Neural crest cell (in vitro differentiated cells): ENCODE measurements around the gene KHNYN. TPM values are rescaled to one million over a fixed set of nuclear protein-coding genes. Genes with fewer than 3 reads are reported as not detected.

ENCODE experiments used
- DNase-seq: peaks from one replicate; pipeline ENCODE4 v3.0.0; 2021; ENCODE audit warnings: low read depth, mixed read lengths, low spot score
- H3K27ac Mint-ChIP-seq: one replicate; pipeline ENCODE4 v1.8.0; 2021; ENCODE audit warnings: mild to moderate bottlenecking, mixed read lengths; ENCODE audit not compliant: unreplicated experiment
- H3K27me3 Mint-ChIP-seq: 2 replicates; pipeline ENCODE4 v1.8.0; 2021; ENCODE audit warnings: low read depth, mild to moderate bottlenecking, mixed read lengths
- H3K36me3 Mint-ChIP-seq: 2 replicates; pipeline ENCODE4 v1.8.0; 2021; ENCODE audit warnings: low read depth, mild to moderate bottlenecking, mixed read lengths
- H3K4me1 Mint-ChIP-seq: 2 replicates; pipeline ENCODE4 v1.8.0; 2021; ENCODE audit warnings: mixed read lengths
- H3K4me3 Mint-ChIP-seq: one replicate; pipeline ENCODE4 v1.8.0; 2021; ENCODE audit warnings: mild to moderate bottlenecking, mixed read lengths
- H3K9me3 Mint-ChIP-seq: 2 replicates; pipeline ENCODE4 v1.8.0; 2021; ENCODE audit warnings: mixed read lengths
- total RNA-seq: library from RNA; stranded (reverse); gene quantifications from 2 replicates; pipeline ENCODE4 v1.2.1, GENCODE V29; 2021
- TF ChIP-seq, protein P1 (sequence below): fragments of 200-600 bp; sonication (generic); conservative IDR thresholded peaks from 2 replicates; pipeline ENCODE4 v1.5.0; 2021; ENCODE audit warnings: antibody characterized with exemption, mild to moderate bottlenecking

Gene KHNYN
- total RNA-seq, 1 donor from 2014 or later, result 49.3 TPM

DNA sequence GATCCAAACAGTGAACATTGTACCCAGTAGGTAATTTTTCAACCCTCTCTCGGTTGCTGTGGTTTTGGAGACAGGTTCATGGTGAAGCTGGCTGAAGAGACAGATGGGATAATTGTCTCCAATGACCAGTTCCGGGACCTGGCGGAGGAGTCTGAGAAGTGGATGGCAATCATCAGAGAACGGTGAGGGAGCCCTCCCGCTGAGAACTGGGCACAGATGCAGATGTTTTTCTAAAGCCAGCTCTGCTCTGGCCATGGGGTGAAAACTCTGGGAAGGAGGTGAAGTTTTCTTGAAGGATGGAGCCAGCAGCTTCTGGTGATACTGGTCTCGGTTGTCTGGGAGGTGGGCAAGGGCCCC lies 6.2 kb downstream of the KHNYN start:
- no peak for DNase-seq
- Mint-ChIP-seq H3K36me3 (peaks cover 5% of the 10 kb centered on the region), H3K9me3 (no peaks in the 10 kb centered on the region), H3K4me3 (peak overlapping the region; percentile 85), H3K4me1 (peaks cover 28% of the 10 kb centered on the region), H3K27me3 (no peaks in the 10 kb centered on the region), H3K27ac (no peak overlapping the region)
- TF ChIP-seq, protein P1, sequence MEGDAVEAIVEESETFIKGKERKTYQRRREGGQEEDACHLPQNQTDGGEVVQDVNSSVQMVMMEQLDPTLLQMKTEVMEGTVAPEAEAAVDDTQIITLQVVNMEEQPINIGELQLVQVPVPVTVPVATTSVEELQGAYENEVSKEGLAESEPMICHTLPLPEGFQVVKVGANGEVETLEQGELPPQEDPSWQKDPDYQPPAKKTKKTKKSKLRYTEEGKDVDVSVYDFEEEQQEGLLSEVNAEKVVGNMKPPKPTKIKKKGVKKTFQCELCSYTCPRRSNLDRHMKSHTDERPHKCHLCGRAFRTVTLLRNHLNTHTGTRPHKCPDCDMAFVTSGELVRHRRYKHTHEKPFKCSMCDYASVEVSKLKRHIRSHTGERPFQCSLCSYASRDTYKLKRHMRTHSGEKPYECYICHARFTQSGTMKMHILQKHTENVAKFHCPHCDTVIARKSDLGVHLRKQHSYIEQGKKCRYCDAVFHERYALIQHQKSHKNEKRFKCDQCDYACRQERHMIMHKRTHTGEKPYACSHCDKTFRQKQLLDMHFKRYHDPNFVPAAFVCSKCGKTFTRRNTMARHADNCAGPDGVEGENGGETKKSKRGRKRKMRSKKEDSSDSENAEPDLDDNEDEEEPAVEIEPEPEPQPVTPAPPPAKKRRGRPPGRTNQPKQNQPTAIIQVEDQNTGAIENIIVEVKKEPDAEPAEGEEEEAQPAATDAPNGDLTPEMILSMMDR, result no peak

DNA sequence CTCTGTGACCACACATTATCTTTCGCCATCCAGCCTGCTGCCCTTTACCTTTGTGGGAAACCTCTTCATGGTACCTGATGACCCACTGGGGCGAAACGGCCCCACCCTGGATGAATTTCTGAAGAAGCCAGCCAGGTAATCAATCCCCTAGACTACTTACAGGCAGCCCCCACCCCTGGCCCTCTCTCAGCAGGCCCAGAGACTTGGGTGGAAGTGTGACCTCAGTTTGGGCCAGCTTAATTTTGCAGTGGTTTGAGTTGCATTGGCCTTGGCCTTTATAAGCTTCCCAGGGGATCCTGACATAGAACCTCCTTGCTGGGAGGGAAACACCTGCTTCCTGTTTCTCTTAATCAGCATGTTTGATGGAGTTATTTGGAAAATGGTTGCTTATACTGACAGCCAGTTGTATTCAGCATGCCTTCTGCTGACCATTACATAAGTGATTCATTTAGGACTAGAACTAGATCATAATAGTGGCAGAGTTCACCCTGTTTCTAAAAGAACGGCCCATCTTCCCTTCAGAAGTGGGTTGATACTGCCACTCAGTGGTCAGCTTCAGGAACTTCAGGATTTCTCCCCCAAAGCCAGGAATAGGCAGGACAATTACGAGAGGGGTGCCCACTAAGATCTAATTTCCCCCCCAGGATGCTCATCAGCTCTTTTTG lies 6.7 kb downstream of the KHNYN start:
- Mint-ChIP-seq H3K4me1 (peaks cover 27% of the 10 kb centered on the region), H3K9me3 (no peaks in the 10 kb centered on the region), H3K4me3 (peak overlapping the region; percentile 85), H3K27me3 (no peaks in the 10 kb centered on the region), H3K36me3 (peaks cover 5% of the 10 kb centered on the region), H3K27ac (no peak overlapping the region)
- TF ChIP-seq, protein P1, result peak; percentile 81
- DNase-seq, result peak; percentile 38

DNA sequence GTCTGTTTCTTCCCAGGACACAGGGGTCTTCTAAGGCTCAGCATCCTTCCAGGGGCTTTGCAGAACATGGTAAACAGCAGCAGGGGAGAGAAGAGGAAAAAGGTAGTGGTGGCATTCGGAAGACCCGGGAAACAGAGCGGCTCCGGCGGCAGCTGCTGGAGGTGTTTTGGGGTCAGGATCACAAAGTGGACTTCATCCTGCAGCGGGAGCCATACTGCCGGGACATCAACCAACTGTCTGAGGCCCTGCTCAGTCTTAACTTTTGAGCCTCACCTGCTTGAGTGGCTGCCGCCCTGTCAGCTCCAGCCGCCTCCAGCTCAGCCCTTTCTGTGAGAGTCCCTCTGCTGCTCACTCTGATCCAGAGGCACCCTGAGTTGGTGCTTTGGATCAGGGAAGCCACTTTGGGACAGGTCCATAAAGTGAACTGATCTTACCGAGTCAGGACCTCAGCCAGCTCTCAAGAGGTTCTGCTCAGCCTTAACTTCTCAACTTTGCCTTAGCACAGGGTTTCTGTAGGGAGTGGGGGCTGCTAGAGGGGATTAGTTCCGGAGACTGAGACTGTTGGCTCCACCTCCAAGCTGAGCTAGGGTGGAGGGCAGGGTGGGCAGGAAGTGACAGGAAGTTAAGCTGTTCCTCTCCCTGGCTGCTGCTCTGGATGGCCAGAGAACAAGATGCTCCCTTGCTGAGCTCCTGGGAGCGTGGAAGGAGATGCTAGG lies 7.4 kb downstream of the KHNYN start:
- Mint-ChIP-seq H3K36me3 (peaks cover 5% of the 10 kb centered on the region), H3K4me1 (peaks cover 27% of the 10 kb centered on the region), H3K27ac (no peak overlapping the region), H3K9me3 (no peaks in the 10 kb centered on the region), H3K27me3 (no peaks in the 10 kb centered on the region), H3K4me3 (peak overlapping the region; percentile 85)
- DNase-seq, result no peak
- TF ChIP-seq, protein P1, result peak; percentile 13

DNA sequence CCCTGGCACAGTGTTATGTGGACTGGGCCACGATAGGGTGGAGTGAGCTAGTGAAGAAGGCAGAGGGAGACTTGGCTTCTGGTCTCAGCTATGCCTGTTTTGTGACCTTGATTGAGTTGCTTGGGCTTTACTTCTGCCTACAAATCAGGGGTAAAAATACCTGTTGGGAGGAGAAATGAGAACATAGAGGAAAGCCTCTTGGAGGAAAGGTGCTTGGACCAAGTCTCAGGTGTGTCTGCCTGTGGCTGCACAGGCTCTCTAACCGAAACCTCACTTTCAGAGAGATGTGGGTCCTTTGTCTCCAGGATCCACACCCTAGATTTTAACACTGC lies 7.9 kb downstream of the KHNYN start:
- Mint-ChIP-seq H3K27ac (no peak overlapping the region), H3K9me3 (no peaks in the 10 kb centered on the region), H3K36me3 (peaks cover 7% of the 10 kb centered on the region), H3K4me3 (no peak overlapping the region), H3K27me3 (peaks cover 3% of the 10 kb centered on the region), H3K4me1 (peaks cover 31% of the 10 kb centered on the region)
- DNase-seq, result no peak
- TF ChIP-seq, protein P1, result no peak

DNA sequence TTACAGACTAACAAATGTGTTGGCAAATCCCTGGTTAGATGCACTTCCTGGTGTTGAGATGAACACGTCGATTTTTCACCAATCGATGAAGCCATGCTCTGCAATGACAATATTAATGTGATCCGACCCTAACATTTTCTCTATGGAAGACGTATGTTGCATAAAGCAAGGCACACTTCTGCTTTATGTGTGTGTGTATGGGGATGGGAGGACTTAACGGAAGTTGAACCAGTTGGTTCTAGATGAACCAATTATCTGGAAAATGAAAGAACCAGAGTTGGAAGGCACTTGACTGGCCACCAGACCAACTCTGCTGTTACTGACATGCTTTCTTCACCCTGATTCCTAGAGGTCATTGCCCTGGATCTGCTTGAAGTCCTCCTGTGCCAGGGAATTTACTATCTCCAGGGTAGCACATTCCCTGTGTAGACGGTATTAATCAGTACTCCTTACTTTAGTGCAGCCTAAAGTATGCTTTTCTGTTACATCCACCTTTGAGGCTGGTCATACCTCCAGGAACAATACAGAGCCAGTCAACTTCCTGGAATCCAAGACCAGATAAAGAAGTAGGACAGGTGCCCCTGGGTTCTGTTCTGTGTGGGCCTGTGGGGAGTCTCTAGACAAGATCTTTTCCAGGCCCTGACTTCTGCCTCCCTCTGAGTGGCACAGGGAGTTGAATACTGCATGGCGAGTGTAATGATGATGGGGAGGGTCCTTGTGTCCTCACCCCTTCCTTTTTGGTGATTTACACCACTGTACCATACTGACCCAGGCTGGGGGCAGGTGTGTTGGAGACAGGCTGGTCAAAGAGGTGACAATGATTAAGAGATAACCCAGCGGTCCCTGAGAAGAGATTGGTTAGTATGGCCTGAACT lies 8.7 kb downstream of the KHNYN start:
- DNase-seq, result no peak
- peaks cover 4% of the 10 kb centered on the region for H3K27me3 Mint-ChIP-seq
- no peaks in the 10 kb centered on the region for H3K9me3 Mint-ChIP-seq
- TF ChIP-seq, protein P1, result no peak
- peaks cover 39% of the 10 kb centered on the region for H3K4me1 Mint-ChIP-seq
- H3K27ac Mint-ChIP-seq, result no peak overlapping the region
- H3K4me3 Mint-ChIP-seq, result peak overlapping the region; percentile 44
- peaks cover 5% of the 10 kb centered on the region for H3K36me3 Mint-ChIP-seq
